Sigmoid colon (tissue), 3 donors: ENCODE measurements around the gene ACP4.

Experiments
- CTCF ChIP-seq, 4 experiments: fragments of 450-650 bp in 3 of 4; fragments of 200-600 bp in 1 of 4; IDR thresholded peaks; one replicate each; pipeline ENCODE4 v1.5.1; 2016 to 2019; ENCODE audit warnings: antibody characterized with exemption in 4 of 4, mild to moderate bottlenecking in 3 of 4, moderate library complexity in 2 of 4
- POLR2A ChIP-seq, 2 donors: fragments of 450-650 bp; IDR thresholded peaks; one replicate each; pipeline ENCODE4 v1.6.1; 2016; ENCODE audit warnings: antibody characterized with exemption in 2 of 2, mild to moderate bottlenecking in 2 of 2, moderate library complexity in 2 of 2

- TF ChIP-seq CTCF (IDR thresholded peaks at IDR 0.05) (no peak), POLR2A (IDR thresholded peaks at IDR 0.05) (no peak)
Observed at GRCh38 chr19:50796128-50796633, 6.0 kb downstream of the ACP4 start.
